Glomerular visceral epithelial cell (primary cell): Measurements from ENCODE around the gene TMEM248.
"Not testable (repeated sequence)": the region's sequence is repeated elsewhere in the genome, so short reads cannot be mapped to it uniquely, and the experiment has no call there.

Experiments used
- DNase-seq: peaks from one replicate; pipeline ENCODE4 v3.0.0-alpha.2; 2016; ENCODE audit errors: extremely low spot score

TMEM248 gene

GRCh38 chr7:66910789-66911188 is 10.2 kb upstream of the TMEM248 start:
- no peak for DNase-seq

GRCh38 chr7:66911191-66911590 is 9.8 kb upstream of the TMEM248 start:
- DNase-seq: not testable (repeated sequence)

GRCh38 chr7:66912195-66912594 is 8.8 kb upstream of the TMEM248 start:
- no peak for DNase-seq

- DNase-seq: no peak
These were observed 7.6 kb upstream of the TMEM248 start for GRCh38 chr7:66913118-66914037.

GRCh38 chr7:66917904-66918303 is 3.1 kb upstream of the TMEM248 start:
- DNase-seq: not testable (repeated sequence)

- DNase-seq: no peak
These were observed 1.7 kb upstream of the TMEM248 start for GRCh38 chr7:66919304-66919703.

- no peak for DNase-seq
These were observed 1.3 kb upstream of the TMEM248 start for GRCh38 chr7:66919704-66920103.

- no peak for DNase-seq
These were observed 769 bp upstream of the TMEM248 start for GRCh38 chr7:66920256-66920655.

- no peak for DNase-seq
These were observed 432 bp downstream of the TMEM248 start for GRCh38 chr7:66921396-66921917.

GRCh38 chr7:66921918-66922486 is 977 bp downstream of the TMEM248 start:
- DNase-seq: peak; percentile 12

- no peak for DNase-seq
These were observed 4.2 kb downstream of the TMEM248 start for GRCh38 chr7:66925255-66925654.

- no peak for DNase-seq
These were observed 6.4 kb downstream of the TMEM248 start for GRCh38 chr7:66927348-66927948.

GRCh38 chr7:66928388-66928787 is 7.4 kb downstream of the TMEM248 start:
- DNase-seq: no peak

GRCh38 chr7:66929165-66929564 is 8.1 kb downstream of the TMEM248 start:
- DNase-seq: no peak

- no peak for DNase-seq
These were observed 8.9 kb downstream of the TMEM248 start for GRCh38 chr7:66929935-66930334.

- DNase-seq: no peak
These were observed 9.3 kb downstream of the TMEM248 start for GRCh38 chr7:66930341-66930740.

- DNase-seq: no peak
These were observed 12.4 kb downstream of the TMEM248 start for GRCh38 chr7:66933469-66933868.

- no peak for DNase-seq
These were observed 16.9 kb downstream of the TMEM248 start for GRCh38 chr7:66937940-66938339.

- no peak for DNase-seq
These were observed 18.3 kb downstream of the TMEM248 start for GRCh38 chr7:66939325-66939724.

GRCh38 chr7:66946545-66946944 is 25.5 kb downstream of the TMEM248 start:
- DNase-seq: no peak

GRCh38 chr7:66948480-66949109 is 27.6 kb downstream of the TMEM248 start:
- no peak for DNase-seq

- DNase-seq: no peak
These were observed 29.3 kb downstream of the TMEM248 start for GRCh38 chr7:66950311-66950710.
